IPS-20b (cell line): Measurements from ENCODE around the gene TBC1D16.

Experiments used
- H3K27ac ChIP-seq: one replicate; pipeline ENCODE4 v1.5.1; 2013; ENCODE audit warnings: low read length
- H3K27me3 ChIP-seq: 2 replicates; pipeline ENCODE4 v1.6.1; 2013; ENCODE audit warnings: mild to moderate bottlenecking, low read length, inconsistent platforms; ENCODE audit not compliant: insufficient read depth
- H3K36me3 ChIP-seq: 2 replicates; pipeline ENCODE4 v1.6.1; 2013; ENCODE audit warnings: low read depth, mild to moderate bottlenecking, inconsistent platforms, low read length, moderate library complexity; ENCODE audit not compliant: insufficient read depth
- H3K4me1 ChIP-seq: 2 replicates; pipeline ENCODE4 v1.6.1; 2013; ENCODE audit warnings: mild to moderate bottlenecking, control low read depth, inconsistent platforms, low read length, moderate library complexity; ENCODE audit not compliant: insufficient read depth
- H3K4me3 ChIP-seq: 2 replicates; pipeline ENCODE4 v1.5.1; 2013; ENCODE audit warnings: mild to moderate bottlenecking, low read length, inconsistent platforms
- H3K9ac ChIP-seq: 2 replicates; pipeline ENCODE4 v1.6.1; 2013; ENCODE audit warnings: low read depth, mild to moderate bottlenecking, inconsistent platforms, low read length, moderate library complexity
- H3K9me3 ChIP-seq: 2 replicates; pipeline ENCODE4 v1.6.1; 2013; ENCODE audit warnings: mild to moderate bottlenecking, low read depth, low read length, inconsistent platforms; ENCODE audit not compliant: insufficient read depth

Gene TBC1D16

DNA sequence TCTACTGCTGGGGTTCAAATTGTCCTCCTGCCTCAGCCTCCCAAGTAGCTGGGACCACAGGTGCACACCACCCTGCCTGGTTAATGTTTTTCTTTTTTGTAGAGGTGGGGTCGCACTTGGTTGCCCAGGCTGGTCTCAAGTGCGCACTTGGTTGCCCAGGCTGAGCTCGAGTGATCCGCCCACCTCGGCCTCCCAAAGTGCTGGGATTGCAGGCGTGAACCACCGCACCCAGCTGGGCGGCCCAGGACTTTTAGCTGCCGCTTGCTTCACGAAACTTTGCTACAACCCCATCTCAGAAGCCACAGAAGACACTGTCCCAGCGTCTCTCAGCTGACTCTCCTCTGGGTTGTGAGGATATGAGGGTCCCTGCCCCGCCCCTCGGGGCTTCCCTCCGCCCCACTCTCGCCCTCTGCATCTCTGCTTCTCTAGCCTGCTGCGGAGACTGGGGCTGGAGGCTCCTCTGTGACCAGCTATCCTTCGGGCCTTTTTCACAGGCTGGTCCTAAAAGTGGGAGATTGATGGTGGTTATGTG is 147.6 kb downstream of the TBC1D16 start:
- 0 out of 2 replicates have a peak, but pooled peaks cover 9% of the 10 kb centered on the region for H3K27me3 ChIP-seq

DNA sequence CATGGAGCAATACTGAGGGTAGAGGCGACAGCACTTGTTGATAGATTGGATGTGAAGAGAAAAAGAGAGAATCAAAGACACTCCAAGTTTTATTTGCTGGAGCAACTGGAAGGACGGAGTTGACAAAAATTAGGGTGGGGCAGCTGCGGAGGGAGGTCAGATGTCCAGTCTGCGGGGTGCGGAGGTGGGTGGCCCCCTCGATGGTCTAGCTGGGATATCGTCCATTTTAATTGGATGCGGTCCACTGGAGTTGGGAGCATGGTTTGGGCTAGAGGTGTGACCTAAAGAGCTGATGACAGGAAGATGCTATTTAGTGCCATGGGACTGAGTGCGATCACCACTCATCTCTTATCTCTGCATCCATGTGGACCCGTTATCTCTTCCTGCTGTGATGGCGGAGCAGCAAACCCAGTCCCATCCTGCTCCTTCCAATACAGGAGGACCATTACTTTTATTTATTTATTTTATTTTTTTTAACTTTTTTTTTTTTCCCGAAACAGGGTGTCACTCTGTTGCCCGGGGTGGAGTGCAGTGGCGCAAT is 148.2 kb downstream of the TBC1D16 start:
- H3K27me3 ChIP-seq: 0 out of 2 replicates have a peak, but pooled peaks cover 6% of the 10 kb centered on the region
- no peak overlapping the region for H3K27ac ChIP-seq
- no peak overlapping the region for H3K9ac ChIP-seq
- no peaks in the 10 kb centered on the region for H3K36me3 ChIP-seq
- H3K9me3 ChIP-seq: no peaks in the 10 kb centered on the region
- no peaks in the 10 kb centered on the region for H3K4me1 ChIP-seq
- H3K4me3 ChIP-seq: no peak overlapping the region

More for the DNA sequence above, 147.6 kb downstream of the TBC1D16 start:
- no peak overlapping the region for H3K4me3 ChIP-seq
- no peaks in the 10 kb centered on the region for H3K4me1 ChIP-seq
- no peaks in the 10 kb centered on the region for H3K36me3 ChIP-seq
- no peak overlapping the region for H3K9ac ChIP-seq
- no peaks in the 10 kb centered on the region for H3K9me3 ChIP-seq
- no peak overlapping the region for H3K27ac ChIP-seq

GRCh38 chr17:79883202-79883601 is 152.5 kb downstream of the TBC1D16 start:
- no peaks in the 10 kb centered on the region for H3K27me3 ChIP-seq
- H3K4me3 ChIP-seq: no peak overlapping the region
- H3K4me1 ChIP-seq: no peaks in the 10 kb centered on the region
- no peak overlapping the region for H3K27ac ChIP-seq
- no peaks in the 10 kb centered on the region for H3K36me3 ChIP-seq
- H3K9me3 ChIP-seq: no peaks in the 10 kb centered on the region
- H3K9ac ChIP-seq: no peak overlapping the region
